ENCODE data around the gene NASP. TPM values are rescaled to one million over a fixed set of nuclear protein-coding genes. Genes with fewer than 3 reads are reported as not detected.

The NASP gene
- total RNA-seq, 4 donors from 2014 or later: 51.4 to 60.6 (median 53.5) TPM

DNA sequence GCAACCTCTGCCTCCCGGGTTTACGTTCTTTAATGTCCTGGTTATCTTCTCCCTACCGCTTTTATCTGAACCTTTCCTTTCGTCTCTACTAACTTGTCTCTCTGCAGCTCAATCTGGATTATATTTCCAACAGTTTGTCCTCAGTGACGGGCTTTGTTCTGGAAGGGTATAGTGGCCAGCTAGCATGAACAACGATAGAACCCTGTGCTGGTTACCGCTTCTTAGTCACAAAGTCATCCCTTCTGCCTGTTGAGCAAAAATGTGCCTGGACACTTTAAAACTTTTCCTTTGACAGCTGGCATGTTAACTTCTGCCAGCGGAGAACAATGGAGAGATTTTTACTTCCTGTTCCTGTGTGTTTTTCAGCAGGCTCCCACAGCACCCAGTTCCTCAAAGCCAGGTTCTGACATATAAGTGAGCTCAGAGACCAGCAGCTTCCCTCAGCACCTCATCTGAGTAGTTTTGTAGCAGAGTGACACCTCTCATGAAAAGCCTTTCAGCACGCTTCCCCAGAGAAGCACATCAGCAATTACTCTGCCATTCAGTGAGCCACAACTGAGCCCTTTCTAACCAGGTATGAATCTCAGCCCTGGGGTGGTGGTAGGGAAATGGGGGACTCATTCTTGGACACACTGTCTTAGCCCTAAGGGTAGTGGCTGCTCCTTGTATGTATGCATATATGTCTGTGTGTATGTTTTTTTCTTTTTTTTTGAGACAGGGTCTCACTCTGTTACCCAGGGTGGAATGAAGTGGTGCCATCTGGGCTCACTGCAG lies 63.6 kb downstream of the NASP start:
- 82% methylated on average over 9 of the region's 9 CpGs for WGBS
- Histone ChIP-seq H3K9me3 (no peaks in the 10 kb centered on the region), H3K36me3 (peaks cover 11 to 67% (median 29%) of the 10 kb centered on the region in 4 donors), H3K4me1 (peaks cover 6 to 12% (median 10%) of the 10 kb centered on the region in 4 donors), H3K27me3 (no peaks in the 10 kb centered on the region), H3K4me3 (no peak overlapping the region), H3K27ac (replicated peaks in 1 of 4) (no peak overlapping the region)
- intact Hi-C loops (cut with DNase I): no loop called here
- no peak for DNase-seq (ENCODE audit: extremely low spot score)
- TF ChIP-seq, protein P1, sequence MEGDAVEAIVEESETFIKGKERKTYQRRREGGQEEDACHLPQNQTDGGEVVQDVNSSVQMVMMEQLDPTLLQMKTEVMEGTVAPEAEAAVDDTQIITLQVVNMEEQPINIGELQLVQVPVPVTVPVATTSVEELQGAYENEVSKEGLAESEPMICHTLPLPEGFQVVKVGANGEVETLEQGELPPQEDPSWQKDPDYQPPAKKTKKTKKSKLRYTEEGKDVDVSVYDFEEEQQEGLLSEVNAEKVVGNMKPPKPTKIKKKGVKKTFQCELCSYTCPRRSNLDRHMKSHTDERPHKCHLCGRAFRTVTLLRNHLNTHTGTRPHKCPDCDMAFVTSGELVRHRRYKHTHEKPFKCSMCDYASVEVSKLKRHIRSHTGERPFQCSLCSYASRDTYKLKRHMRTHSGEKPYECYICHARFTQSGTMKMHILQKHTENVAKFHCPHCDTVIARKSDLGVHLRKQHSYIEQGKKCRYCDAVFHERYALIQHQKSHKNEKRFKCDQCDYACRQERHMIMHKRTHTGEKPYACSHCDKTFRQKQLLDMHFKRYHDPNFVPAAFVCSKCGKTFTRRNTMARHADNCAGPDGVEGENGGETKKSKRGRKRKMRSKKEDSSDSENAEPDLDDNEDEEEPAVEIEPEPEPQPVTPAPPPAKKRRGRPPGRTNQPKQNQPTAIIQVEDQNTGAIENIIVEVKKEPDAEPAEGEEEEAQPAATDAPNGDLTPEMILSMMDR (IDR thresholded peaks at IDR 0.05): no peak
- no peak for TF ChIP-seq POLR2AphosphoS5 (IDR thresholded peaks at IDR 0.05)
- TF ChIP-seq EP300 (IDR thresholded peaks at IDR 0.05): no peak
- TF ChIP-seq POLR2A (IDR thresholded peaks at IDR 0.05; ENCODE audit: low read depth): no peak

DNA sequence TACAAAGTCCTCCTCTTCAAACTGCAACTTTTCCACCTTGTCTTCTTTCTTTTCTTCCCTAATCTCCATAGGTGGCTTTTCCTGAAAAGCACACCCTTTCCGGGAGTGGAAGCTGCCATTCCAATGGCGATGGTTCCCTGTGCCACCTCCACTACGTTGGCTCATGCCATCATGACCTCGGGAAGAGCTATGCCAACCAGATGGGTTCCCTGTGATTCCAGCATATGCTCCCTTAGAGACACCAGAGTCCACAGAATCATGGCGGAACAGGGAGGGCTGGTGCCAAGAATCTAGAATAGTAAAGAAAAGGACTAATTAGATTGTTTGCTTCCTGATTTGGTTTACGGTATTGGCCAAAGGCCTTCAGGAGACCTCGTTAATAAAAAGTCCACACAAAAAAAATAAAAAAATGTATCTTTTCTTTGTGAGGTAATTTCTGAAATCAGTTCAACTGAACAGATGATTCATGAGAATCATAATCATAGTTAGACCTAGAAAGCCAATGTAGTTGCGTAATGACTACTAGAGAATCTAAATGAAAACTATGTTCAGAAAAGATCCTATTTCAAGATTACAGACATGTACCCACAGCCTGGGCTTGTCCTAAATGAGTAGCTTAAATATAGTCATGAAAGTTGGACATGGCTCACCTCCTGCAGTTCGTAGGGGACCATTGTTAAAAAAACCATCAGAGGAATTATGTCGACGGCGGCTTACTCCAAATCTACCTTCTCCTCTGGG lies 70.9 kb downstream of the NASP start:
- no peaks in the 10 kb centered on the region for H3K9me3 ChIP-seq
- no peaks in the 10 kb centered on the region for H3K27me3 ChIP-seq
- H3K36me3 ChIP-seq: peaks cover 61 to 99% (median 90%) of the 10 kb centered on the region in 4 donors
- TF ChIP-seq POLR2AphosphoS5 (IDR thresholded peaks at IDR 0.05): no peak
- TF ChIP-seq, protein P1 (IDR thresholded peaks at IDR 0.05): no peak
- TF ChIP-seq EP300 (IDR thresholded peaks at IDR 0.05): no peak
- no peak for TF ChIP-seq POLR2A (IDR thresholded peaks at IDR 0.05; ENCODE audit: low read depth)
- no peaks in the 10 kb centered on the region for H3K4me1 ChIP-seq
- DNase-seq (ENCODE audit: extremely low spot score): no peak
- no peak overlapping the region for H3K27ac ChIP-seq (replicated peaks in 1 of 4)
- no peak overlapping the region for H3K4me3 ChIP-seq
- intact Hi-C loops (cut with DNase I): no loop called here
- WGBS: 93% methylated on average over 12 of the region's 12 CpGs

DNA sequence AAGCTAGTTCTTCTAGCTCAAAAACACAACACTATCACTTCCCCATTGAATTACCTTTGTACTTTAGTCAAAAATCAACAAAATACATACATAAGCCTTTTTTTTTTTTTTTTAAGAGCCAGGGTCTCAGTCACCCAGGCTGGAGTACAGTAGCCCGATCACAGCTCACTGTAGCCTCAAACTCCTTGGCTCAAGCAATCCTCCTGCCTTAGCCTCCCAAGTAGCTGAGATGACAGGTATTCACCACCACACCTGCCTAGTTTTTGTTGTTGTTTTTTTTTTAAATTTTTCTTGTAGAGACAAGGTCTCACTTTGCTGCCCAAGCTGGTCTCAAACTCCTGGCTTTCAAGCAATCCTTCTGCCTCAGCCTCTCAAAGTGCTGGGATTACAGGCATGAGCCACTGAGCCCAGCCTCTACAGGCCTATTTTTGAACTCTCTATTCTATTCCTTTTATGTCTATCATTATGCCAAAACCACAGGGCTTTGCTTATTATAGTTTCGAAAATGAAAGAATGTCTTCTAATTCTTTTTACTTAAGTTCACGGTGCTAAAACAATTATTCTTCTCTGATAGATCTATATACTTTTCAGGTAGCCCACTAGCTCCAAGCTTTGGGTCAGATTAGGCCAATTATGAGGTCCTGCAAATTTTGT lies 72.9 kb downstream of the NASP start:
- intact Hi-C loops (cut with DNase I): no loop called here
- no peak for TF ChIP-seq EP300 (IDR thresholded peaks at IDR 0.05)
- TF ChIP-seq POLR2A (IDR thresholded peaks at IDR 0.05; ENCODE audit: low read depth): no peak
- no peak for TF ChIP-seq POLR2AphosphoS5 (IDR thresholded peaks at IDR 0.05)
- TF ChIP-seq, protein P1 (IDR thresholded peaks at IDR 0.05): no peak
- H3K36me3 ChIP-seq: peaks cover 57 to 93% (median 86%) of the 10 kb centered on the region in 4 donors
- DNase-seq (ENCODE audit: extremely low spot score): no peak
- H3K27me3 ChIP-seq: no peaks in the 10 kb centered on the region
- H3K4me3 ChIP-seq: no peak overlapping the region
- H3K4me1 ChIP-seq: peaks cover 0 to 18% (median 10%) of the 10 kb centered on the region in 4 donors
- H3K27ac ChIP-seq (replicated peaks in 1 of 4): no peak overlapping the region
- no peaks in the 10 kb centered on the region for H3K9me3 ChIP-seq
- 97% methylated on average over 3 of the region's 3 CpGs for WGBS

DNA sequence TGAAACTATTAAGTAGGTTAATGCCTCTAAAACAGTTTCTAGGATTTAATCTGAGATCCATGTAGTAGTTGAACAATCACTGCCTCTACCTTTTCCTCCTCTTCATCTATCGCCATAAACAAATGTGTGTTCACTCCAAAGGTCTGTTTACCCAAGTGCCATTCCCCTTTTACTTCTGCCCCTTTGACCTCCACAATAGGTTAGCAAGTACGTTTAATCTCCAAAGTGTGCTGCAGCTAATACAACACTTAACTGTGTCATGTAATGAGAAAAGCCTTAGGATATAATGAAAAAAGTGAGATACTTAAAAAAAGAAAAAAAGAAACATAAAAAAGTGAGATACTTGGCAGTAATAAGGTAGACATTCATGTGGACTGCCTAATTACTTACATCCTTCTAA lies 74.3 kb downstream of the NASP start:
- peaks cover 56 to 79% (median 75%) of the 10 kb centered on the region in 4 donors for H3K36me3 ChIP-seq
- intact Hi-C loops (cut with DNase I): no loop called here
- TF ChIP-seq POLR2AphosphoS5 (IDR thresholded peaks at IDR 0.05): no peak
- TF ChIP-seq, protein P1 (IDR thresholded peaks at IDR 0.05): no peak
- TF ChIP-seq POLR2A (IDR thresholded peaks at IDR 0.05; ENCODE audit: low read depth): no peak
- TF ChIP-seq EP300 (IDR thresholded peaks at IDR 0.05): no peak
- no peak overlapping the region for H3K4me3 ChIP-seq
- H3K27me3 ChIP-seq: no peaks in the 10 kb centered on the region
- 92% methylated on average over 2 of the region's 2 CpGs for WGBS
- H3K9me3 ChIP-seq: no peaks in the 10 kb centered on the region
- H3K4me1 ChIP-seq: peaks cover 0 to 29% (median 12%) of the 10 kb centered on the region in 4 donors
- no peak for DNase-seq (ENCODE audit: extremely low spot score)
- H3K27ac ChIP-seq (replicated peaks in 1 of 4): no peak overlapping the region

Measured in esophagus muscularis mucosa (tissue), 4 donors.